GM21528 (cell line): ENCODE results near the gene SUGCT.
"Not testable (repeated sequence)": the region's sequence is repeated elsewhere in the genome, so short reads cannot be mapped to it uniquely, and the experiment has no call there.

ENCODE experiments used
- ATAC-seq: cut with Tn5 transposase; IDR thresholded peaks from one replicate; pipeline ENCODE4 v1.9.1; 2021; ENCODE audit warnings: mild to moderate bottlenecking, moderate library complexity; ENCODE audit not compliant: unreplicated experiment, low FRiP score

The SUGCT gene

DNA sequence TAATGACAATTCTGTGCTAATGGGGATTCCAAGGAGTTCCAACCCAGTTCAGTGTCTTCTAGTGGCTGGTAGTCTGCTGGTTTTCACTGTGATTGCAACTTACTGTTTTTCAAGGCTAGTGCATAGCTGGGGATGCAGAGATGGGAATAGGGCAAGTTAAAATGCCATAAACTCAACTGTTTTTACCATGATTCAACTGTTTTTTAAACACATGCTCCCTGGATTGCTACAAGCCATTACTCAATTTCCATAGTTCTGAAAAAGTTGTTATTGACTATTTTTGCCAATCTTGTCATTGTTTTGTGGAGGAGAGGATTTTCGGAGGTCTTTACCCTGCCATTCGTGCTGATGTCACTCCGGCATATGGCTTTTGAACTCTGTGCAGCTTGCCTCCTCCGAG, 245.3 kb downstream of the SUGCT start:
- ATAC-seq = no peak

DNA sequence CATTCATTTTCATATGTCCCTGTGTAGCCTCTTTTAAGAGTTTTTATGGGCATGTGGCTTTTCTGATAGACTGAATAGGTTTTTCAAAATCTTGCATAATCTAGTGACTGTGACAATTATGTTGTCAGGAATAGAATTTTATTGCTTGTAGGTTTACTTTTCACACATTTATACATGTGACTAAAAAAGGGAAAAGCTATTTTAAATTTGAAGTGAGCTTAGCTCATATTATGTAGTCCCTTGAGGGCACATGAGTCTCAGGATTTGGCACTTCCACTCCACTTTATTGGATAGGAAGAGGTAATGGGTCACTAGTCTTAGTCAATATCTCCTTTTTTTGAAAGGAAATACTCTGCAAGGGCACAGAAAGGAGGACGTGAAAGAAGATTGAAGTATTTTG, 247.3 kb downstream of the SUGCT start:
- no peak for ATAC-seq

DNA sequence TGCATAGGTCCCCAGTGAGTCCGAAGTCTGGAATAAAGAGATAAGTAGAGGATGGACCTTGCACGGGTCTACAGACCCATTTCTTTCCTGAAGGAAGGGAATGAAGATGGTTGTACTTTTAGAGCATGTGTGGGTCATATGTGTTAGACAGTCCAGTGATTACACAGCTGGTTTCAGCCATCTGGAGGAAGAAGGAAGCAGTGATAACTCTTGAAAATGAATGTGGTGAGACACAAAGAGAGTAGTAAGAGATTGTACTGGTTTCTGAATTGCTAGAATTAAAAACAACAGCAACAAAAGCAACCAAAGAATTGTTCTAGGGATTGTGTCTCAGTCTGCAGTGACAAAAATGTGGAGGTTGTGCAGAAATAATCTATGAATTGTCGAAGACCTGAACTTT, 258.9 kb downstream of the SUGCT start:
- ATAC-seq = no peak

DNA sequence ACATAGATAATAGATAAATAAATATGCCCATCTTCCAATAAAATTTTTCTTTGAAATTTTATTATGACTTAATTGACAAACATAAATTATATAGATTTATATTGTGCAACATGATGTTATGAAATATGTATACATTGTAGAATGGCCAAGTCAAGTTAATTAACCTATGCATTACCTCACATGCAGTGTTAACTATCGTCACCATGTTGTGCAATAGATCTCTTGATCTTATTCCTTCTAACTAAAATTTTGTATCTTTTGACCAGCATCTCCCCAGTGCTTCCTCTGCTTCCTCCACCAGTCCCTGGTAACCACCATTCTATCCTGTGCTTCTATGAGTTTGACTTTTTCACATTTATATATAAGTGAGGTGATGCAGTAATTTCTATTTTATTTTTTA, 259.6 kb downstream of the SUGCT start:
- ATAC-seq = no peak

DNA sequence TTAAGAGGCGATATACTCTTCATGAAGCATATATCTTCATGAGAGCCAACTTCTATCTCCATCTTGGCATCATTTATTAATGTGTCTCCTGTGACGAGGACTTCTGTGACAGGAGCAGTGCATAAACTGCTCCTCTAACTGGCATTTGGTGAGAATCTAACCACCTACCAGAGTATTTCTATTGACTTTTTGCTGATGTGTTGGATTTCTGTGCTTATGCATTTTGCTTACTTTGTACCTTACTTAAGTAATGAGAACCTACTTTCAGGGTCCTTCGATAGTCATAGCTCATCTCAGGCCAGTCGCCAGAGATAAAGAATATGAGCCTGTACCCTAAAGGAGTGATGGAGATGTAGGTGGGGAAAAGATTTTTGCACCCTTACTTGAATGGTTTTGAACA, 265.7 kb downstream of the SUGCT start:
- no peak for ATAC-seq

DNA sequence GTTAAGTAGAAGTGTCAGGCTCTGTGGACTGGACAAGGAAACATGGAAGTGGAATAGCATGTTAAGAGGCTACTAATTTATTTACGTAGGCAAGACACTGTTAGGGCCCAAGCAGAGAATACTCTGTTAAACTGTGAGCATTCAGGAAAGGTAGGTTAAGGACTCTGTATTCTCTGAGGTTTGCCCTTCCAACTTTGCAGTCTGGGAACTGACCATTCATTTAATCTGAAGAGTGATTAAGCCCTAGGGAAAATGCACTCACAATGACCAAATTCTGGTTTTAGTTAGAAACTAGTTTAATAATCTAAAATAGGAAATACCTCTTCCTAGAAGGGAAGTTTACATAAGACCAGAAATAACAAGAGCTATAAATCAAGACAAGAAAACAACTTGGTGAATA, 266.6 kb downstream of the SUGCT start:
- no peak for ATAC-seq

DNA sequence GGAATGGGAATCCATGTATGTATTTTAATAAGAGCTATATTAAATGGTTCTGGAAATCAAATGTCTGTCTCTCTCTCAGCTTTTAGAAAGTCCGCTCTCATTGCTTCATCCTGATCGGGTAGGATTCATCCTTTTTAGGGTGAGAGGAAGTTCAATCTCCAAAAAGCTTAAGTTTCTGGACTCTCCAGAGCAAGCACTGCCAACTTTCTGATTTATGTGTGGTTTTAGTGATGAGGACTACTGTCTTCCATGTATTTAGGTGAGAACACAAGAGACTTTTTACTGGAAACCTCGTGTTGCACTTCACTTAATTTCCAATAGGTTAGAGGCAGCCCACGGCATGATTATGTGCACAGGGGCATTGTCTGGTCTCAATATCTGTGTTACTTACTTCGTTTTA, 267.9 kb downstream of the SUGCT start:
- ATAC-seq = no peak

DNA sequence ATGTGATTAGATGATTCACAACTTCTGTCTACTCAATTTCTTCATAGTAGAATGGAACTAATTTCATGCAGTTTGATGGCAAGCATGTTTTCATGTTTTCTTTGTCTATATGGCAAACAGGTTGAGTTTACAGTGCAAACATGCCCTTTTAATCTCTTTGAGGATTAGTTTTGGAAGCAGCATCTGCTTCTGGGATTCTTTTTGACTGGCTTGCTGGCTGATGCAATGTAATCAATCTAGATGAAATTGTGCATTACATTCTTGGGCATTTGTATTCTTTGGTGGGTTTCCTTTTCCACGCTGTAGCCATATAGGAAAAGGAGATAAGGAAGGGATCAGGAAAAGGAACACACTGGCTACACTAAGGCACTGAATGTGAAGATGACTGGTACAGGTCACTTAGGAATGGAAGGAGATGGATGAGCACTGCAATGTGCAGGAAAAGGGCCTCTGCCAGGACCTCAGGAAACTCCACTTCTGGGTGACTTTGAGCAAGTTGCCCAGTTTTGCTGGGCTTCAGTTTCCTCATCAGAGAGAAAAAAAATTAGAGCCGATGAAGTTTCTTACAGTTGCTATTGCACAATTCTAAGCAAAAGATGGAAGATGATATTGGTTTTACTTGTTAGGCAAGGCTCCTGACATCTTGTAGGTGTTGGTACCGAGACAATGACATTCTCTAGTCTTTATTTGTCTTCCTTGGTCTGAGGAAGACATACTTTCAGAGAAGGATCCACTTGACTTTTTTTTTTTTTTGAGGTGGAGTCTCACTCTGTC, 269.1 kb downstream of the SUGCT start:
- no peak for ATAC-seq

DNA sequence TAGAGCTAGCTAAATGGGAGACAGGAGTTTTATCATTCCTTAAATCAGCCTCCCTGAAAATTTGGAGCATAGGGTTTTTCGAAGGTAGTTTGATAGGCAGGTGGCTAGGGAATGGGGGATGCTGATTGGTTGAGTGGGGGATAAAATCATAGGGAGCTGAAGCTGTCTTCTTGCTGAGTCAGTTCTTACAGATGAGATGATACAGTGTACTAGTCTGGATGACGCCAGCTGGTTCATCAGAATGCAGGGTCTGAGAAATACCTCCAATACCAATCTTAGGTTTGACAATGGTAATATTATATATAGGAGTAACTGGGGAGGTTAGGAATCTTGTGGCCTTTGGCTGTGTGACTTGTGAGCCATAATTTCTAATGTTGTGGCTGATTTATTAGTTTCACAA, 271.2 kb downstream of the SUGCT start:
- ATAC-seq = no peak

DNA sequence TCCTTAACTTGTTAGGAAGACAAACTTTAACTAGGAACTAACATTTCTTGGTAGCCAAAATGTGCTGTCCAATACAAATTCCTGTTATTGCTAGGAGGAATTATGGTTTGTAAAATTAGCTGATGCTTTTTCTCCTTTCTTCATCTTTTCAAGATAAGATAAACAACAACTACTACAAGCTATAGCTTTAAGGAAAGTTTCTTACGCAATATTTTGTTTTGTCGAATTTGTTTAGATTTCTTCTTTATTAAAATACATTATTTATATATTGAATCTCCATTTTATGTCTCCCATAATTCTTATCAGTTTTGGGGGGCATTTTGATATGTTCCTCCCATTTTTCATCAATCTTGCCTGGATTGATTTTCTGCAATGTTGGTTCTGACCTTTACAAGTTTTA, 277.5 kb downstream of the SUGCT start:
- no peak for ATAC-seq

DNA sequence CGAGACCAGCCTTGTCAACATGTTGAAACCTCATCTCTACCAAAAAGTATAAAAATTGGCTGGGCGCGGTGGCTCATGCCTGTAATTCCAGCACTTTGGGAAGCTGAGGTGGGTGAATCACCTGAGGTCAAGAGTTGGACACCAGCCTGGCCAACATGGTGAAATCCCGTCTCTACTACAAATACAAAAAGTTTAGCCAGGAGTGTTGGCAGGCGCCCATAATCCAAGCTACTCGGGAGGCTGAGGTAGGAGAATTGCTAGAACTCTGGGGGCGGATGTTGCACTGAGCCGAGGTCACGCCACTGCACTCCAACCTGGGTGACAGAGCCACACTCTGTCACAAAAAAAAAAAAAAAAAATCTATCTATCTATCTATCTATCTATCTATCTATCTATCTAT, 279.9 kb downstream of the SUGCT start:
- ATAC-seq = not testable (repeated sequence)

DNA sequence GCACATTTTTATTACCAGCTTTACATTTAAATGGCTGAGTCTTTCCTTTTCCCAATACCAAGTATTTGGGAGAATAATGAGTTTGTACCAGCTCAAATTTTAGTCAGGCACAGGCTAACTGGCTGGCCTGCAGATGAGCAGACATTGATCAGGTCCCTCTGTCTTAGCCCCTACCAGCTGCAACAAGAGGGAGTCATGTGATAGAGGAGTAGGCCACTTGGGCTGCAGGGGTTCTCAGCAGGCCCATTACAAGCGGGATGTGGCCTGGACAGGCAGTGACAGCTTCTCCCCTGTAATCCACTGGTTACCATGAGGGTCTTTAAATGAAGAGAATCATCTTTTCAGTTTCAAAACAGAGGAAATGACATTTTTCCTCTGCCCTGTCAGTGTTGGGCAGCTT, 283.6 kb downstream of the SUGCT start:
- no peak for ATAC-seq

DNA sequence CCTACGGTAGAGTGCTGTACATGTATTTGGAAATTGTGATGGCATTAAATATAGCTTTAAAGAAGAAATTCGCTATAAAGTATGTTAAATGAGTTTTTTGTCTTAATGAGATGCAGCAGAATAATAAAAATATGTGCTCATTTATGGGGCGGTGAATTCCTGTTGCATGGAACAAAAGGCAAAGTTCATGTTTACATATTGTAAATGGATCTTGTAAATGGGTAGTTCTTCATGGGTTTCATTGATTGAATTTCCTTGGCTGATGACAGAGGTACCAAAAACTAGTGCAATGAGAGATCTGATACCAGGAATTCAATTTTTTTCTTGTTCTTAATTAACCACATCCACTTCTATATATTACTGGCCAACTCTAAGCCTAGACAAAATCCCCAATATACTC, 284.2 kb downstream of the SUGCT start:
- no peak for ATAC-seq

DNA sequence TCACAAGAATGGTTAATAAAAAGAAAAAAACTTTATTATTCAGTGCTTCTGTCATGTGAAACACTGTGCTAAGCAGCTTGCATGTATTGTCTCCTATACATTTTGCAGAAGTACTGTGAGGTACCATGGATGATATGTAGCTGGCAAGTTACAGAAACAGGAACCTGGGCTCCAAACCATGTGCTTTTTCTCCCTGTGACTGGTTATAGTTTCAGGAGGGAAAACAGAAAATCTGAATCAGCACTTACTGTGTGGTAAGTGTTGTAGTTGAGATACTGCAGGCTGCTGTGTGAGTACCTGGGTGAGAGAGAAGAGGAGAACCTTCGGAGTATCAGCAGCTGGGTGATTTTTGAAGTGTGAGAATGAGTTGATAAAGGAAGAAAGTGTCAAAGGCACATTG, 285.0 kb downstream of the SUGCT start:
- ATAC-seq = no peak

DNA sequence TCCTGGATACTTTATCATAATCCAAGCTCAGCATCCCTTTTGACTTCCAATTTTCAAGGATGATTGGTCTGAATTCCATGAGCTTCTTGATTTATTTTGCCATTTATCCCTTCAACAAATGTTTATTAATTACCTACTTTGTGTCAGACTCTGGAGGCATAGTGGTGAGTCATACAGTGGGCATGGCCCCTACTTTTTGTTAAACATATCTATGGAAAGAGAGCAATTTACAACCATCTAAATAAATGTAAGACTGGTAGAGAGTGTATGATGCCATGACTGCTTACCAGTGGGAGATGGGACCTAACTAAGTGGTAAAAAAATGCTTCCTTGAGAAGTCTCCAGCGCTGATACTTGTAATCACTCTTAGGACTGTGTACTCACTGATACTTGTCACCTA, 286.6 kb downstream of the SUGCT start:
- ATAC-seq = no peak

DNA sequence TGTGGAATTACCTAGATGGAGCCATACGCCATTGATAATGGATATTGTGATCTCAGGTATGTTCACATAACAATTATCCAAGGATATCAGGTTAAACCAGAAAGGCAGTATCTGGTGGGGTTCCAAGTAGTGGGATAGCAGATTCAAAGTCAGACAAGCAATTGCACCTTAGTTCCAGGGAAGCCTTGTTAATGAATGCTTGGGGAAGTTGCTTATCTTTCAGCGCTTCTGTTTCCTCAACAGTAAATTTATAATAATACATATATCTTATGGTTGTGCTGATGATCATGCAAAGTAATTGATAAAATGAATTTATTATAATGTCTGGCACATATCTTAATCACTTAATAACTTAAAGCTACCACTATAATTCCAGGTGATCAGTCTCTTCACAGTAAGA, 290.9 kb downstream of the SUGCT start:
- no peak for ATAC-seq

DNA sequence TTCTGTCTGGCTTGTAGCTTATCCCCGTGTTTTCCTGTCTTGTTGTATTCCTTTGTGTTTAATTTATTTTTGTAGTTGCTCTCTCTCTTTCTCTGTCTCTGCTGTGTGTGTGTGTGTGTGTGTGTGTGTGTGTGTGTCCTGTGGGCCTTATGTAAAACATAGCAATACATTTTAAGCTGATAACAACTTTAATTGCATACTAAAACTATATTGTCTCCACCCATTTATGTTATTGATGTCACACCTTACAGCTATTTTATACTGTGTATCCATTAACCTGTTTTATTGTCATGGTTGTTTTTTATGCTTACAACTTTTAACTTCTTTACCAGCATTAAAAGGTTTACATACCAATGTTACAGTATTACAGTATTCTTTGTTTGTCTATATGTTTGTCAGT, 293.6 kb downstream of the SUGCT start:
- no peak for ATAC-seq

DNA sequence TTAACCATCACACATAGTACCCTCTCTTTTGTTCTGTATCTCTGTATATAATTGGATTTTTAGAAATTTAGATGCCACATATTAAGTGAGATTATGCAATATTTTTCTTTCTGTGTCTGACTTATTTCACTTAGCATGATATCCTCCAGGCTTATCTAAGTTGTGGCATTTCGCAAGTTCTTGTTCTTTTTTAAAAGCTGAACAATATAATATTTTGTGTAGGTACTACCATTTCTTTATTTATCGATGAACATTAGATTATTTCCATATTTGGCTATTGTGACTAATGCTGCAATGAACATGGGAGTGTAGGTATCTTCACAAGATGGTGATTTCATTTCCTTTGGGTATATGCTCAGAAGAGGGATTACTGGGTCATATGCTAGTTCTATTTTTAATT, 295.0 kb downstream of the SUGCT start:
- ATAC-seq = no peak

DNA sequence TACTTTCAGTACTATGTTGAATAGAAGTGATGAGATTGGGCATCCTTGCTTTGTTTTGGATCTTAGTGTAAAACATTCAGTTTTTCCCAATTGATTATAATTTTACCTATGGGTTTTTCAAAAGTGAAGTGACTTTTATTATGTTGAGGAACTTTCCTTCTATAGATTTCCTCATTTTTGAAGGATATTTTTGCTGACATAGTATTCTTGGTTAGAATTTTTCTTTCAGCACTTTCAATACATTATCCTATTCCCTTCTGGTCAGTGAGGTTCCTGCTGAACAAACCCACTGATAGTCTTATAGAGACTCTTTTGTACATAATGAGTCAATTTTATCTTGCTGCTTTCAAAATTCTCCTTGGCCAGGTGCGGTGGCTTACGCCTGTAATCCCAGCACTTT, 297.2 kb downstream of the SUGCT start:
- no peak for ATAC-seq

DNA sequence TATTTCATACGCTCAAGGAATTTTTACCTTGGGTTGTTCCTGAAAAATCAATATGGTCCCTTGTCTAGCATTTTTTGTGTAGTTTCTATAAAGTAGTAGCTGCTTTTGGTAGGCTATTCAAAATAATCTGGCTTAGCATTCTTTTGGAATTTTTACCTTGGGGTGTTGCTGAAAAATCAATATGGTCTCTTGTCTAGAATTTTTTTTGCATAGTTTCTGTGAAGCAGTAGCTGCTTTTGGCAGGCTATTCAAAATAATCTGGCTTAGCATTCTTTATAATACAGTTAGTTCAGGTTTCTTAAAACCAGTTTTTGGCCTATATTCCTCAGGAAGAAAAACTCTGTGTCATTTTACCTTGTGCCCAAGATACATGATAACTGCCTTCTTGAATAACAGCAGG, 301.9 kb downstream of the SUGCT start:
- no peak for ATAC-seq

DNA sequence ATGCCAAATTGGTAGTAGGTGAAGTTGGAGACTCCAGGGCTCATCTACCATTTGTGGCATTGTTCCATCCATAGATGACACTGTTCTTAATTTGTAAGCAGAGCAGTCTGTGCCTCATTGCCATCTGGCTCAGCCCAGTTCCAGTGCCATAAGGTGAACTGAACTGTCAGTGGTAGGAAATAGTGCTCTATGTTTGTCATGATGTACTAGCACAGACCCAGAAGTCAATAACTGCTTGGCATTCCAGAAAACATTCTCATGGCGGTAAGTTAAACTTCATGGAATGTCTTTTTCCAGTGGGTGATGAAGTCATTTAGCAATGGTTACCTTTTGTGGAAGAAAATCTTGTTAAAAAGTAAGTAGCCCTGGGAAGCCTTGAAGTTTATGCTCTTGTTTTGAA, 302.7 kb downstream of the SUGCT start:
- no peak for ATAC-seq

DNA sequence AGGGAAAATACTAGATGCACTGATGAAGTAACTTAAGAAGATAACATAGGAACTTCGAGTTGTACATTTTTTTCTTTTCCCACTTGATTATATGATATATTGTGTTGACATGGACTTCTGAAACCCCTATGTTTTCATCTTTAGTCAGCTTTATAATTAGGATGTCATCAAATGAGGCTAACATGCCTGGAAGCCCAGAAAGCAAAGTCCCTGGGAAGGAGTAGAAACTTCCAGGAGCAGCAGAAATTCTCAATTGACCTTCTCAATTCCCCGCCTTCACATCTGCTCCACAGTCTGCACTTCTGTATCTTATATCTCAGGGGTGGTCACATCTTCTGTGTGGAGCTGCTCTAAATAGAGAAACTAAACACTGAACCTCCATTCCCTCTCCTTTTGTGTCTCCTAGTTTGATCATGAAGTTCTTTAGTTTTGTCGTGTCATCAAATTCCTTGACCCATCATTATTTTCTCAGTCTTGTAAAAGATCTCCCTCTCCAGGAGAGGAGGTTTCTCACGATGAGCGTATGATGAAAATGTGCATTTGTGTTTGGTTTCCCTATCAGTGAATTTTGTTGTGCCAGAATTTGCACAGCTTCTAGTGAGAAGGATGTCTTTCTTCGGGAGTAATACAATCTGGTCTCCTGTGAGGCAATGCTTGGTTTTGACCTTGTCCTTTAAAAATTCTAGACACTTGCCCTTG, 303.3 kb downstream of the SUGCT start:
- ATAC-seq = no peak
